Measurements from ENCODE around the gene KLHL9.

- TF ChIP-seq POLR2A (IDR thresholded peaks at IDR 0.05) (no peak), CTCF (IDR thresholded peaks at IDR 0.05) (no peak)
Measured at GRCh38 chr9:21287280-21287679, 47.9 kb downstream of the KLHL9 start.
